ENCODE results near the gene CHAD. TPM values are rescaled to one million over a fixed set of nuclear protein-coding genes. Genes with fewer than 3 reads are reported as not detected.

CHAD gene, protein sequence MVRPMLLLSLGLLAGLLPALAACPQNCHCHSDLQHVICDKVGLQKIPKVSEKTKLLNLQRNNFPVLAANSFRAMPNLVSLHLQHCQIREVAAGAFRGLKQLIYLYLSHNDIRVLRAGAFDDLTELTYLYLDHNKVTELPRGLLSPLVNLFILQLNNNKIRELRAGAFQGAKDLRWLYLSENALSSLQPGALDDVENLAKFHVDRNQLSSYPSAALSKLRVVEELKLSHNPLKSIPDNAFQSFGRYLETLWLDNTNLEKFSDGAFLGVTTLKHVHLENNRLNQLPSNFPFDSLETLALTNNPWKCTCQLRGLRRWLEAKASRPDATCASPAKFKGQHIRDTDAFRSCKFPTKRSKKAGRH
- total RNA-seq (2014; rRNA removed) = not detected in 2 replicates
- 0.21 TPM for polyA plus RNA-seq (2012)

DNA sequence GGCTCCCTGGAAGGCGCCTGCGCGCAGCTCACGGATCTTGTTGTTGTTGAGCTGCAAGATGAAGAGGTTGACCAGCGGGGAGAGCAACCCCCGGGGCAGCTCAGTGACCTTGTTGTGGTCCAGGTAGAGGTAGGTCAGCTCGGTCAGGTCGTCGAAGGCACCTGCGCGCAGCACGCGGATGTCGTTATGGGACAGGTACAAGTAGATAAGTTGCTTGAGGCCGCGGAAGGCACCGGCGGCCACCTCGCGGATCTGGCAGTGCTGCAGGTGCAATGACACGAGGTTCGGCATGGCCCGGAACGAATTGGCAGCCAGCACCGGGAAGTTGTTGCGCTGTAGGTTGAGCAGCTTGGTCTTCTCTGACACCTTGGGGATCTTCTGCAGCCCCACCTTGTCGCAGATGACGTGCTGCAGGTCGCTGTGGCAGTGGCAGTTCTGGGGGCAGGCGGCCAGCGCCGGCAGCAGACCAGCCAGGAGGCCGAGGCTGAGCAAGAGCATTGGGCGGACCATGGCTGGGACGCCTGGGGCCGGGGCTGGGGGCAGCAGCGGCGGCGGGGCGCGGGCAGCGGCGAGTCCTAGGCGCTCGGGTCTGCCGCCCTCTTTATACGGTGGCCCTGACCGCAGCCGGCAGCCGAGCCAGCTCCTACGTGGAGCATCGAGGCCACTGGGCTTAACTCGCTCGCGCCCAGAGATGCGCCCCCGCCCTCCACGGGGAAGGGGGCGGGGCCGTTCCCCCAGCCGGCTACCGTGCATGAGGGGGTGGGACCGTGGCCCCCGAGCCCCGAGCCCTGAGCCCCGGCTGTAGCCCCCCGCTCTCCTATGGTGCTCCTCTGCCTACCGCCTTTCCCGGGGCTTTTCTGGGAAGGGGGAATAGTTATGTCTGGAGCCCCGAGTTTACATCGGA, at the start of gene CHAD:
TSS of gene CHAD (minus strand) at position 577 of the 904 bp plus-strand sequence. CDS start at position 510, 67 bp downstream.
- DNase-seq (ENCODE audit: low read depth) = no peak

- no peak for DNase-seq (ENCODE audit: low read depth)
These were observed 49.1 kb upstream of the CHAD start for GRCh38 chr17:50517504-50518383.

DNA sequence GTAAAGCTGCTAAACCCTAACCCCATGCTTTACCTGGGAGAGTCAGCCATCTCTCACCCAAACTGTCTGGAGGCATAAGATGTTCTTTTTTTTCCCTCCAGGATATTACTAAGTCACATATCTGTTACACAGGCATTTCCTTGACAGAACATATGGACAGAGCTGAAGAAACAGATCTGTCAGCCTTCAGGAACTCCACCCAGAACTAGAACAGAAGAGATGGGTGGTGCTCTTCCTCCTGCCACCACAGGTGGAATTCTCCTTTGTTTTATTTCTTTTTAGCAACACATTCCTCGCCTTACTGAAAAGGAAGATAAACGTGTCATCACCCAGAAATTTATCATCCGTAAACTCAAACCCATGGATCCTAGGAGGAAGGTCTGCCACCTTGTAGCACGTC, 48.3 kb upstream of the CHAD start:
- DNase-seq (ENCODE audit: low read depth) = no peak

- peak; percentile 74 for DNase-seq (ENCODE audit: low read depth)
These were observed 46.4 kb upstream of the CHAD start for GRCh38 chr17:50514936-50515702.

DNA sequence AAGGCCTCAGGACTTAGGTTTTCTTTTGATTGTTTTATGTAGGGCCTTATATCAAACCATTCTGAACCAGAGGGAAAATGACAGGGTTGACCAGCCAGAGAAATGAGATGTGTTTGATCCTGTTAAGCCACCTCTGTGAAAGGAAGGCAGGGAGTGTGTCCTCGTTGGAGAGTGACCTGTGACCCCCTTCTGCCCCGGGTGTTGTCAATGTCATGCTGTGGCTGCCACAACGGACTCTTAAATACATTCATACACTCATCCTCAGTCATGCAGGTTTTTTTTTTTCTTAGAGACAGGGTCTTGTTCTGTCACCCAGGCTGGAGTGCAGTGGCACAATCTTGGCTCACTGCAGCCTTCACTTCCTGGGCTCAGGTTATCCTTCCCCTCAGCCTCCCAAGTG, 45.7 kb upstream of the CHAD start:
- DNase-seq (ENCODE audit: low read depth) = no peak

GRCh38 chr17:50513495-50513894, 44.8 kb upstream of the CHAD start:
- DNase-seq (ENCODE audit: low read depth) = no peak

GRCh38 chr17:50511058-50511457, 42.4 kb upstream of the CHAD start:
- no peak for DNase-seq (ENCODE audit: low read depth)

DNA sequence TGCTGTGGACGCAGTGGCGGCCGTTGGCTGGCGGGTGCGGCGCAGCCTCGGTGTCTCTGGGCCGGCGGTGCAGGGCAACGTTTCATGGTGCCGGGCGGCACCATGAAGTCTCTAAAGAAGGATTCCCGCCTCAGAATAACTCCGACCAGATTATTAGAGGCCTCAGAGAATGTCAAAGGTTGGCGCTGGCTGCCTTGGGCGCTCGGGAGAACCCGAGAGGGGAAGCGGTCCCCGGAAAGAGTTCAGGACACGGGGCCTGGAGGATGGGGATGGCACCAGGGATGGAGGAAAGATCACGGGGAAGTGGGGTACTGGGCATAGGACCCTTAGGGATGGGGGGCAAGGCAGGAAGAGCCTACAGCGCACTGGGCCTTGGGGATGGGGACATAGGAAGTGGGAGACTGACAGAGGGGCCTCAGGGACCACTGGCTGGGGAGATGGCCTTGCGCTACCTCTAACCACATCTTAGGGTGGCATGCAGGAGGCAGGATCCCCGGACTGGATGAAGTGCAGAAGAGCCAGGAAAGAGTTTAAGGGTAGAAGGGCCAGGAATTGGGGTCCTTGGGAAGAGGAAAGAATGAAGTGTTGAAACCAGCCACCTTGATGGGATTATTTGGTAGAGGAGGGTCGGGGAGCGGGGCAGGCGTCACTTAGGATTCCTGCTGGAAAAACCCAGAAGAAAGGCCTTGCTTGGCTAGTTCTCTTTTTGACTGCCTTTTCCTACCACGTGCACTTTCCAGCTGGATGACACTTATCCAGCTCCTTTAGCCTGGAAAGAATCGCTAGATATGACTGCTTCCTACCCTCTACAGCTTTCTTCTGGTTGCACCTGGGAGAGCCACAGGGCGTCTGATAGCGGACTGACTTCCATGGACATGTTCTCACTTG, 40.1 kb upstream of the CHAD start:
- DNase-seq (ENCODE audit: low read depth) = no peak

DNA sequence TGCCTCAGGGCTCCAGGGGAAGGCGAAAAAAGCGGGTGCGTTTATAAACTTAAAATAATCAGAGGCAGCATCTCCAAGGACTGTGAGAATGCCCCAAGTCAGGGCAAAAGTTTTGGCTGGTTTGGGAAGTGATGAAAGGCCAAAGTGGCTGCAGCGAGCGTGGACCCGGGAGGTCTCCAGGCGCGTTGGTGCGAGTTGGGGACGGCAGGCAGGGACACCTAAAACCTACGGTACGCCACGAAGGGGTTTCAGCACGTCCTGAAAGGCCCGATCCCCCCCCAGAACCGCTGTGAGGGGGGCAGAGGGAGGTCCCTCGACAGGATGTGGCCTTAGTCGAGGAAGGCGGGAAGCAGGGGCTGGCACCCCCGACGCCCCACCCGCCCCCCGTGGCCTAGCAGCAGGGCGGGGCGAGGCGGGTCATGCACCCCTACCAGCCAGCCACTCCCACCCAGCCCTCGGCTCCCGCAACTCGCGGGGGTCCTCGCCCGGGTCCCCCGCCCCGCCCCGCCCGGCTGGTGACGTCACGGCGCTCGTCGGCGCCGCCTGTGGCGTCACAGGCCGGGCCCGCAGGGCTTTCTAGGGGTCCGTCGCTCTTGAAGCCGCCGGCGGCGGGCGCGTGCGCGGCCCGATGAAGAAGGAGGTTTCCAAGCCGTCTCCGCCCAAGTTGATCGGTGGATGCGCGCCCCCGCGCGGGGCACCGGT, 39.3 kb upstream of the CHAD start, which contains the start of gene MYCBPAP:
TSS of gene MYCBPAP (plus strand) at position 569 of the 702 bp plus-strand sequence. CDS start 236 bp downstream, outside the sequence.
- DNase-seq (ENCODE audit: low read depth) = peak; percentile 79

GRCh38 chr17:50506298-50506697, 37.6 kb upstream of the CHAD start:
- no peak for DNase-seq (ENCODE audit: low read depth)

GRCh38 chr17:50505591-50506130, 37.0 kb upstream of the CHAD start:
- DNase-seq (ENCODE audit: low read depth) = no peak

DNA sequence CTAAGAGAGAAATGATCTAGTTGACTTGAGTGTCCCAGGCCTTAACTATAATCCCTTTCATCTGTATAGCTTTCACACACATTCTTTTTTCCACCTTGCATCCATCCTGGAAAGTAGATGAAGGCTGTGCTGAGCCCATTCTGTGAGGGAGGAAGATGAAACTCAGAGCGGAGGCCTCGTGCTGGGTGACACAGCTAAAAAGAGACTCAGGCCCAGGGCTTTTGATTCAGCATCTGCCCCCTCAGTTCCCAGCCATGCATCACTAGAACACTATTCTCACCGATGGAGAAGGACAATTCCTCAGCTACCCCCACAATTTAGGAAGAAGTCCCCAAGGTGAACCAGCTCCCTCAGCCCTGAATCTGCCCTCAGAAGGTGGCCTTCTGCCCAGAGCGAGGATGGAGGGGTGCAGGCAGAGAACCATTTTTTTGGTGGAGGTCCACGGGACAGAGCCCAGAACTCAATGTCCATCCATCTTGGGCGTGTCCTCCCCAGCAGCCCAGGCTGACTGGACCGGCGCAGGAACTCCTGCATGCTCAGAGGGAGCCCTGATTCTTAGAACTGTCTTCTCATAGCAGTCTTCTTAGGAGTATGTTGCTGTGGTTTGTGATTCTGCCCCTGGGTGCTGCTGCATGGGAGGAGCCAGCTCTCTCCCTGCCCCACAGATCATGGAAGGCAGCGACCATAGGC, 33.8 kb upstream of the CHAD start:
- no peak for DNase-seq (ENCODE audit: low read depth)

- DNase-seq (ENCODE audit: low read depth) = peak; percentile 50
These were observed 32.4 kb upstream of the CHAD start for GRCh38 chr17:50501054-50501453.

- DNase-seq (ENCODE audit: low read depth) = no peak
These were observed 31.0 kb upstream of the CHAD start for GRCh38 chr17:50499721-50500120.

- DNase-seq (ENCODE audit: low read depth) = no peak
These were observed 30.6 kb upstream of the CHAD start for GRCh38 chr17:50499270-50499669.

- no peak for DNase-seq (ENCODE audit: low read depth)
These were observed 29.6 kb upstream of the CHAD start for GRCh38 chr17:50498021-50498874.

DNA sequence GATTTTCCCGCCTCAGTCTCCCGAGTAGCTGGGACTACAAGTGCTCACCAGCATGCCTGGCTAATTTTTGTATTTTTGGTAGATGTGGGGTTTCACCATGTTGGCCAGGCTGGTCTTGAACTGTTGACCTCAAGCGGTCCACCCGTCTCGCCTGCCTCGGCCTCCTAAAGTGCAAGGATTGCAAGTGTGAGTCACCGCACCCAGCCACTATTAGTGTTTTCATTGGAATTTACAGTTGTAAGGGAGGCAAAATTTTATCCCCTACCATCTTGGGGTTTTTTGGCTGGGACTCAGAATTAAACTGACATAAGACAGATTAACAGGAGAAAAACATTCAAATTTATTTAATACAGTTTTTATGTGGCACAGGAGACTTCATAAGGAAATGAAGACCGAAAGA, 27.2 kb upstream of the CHAD start:
- DNase-seq (ENCODE audit: low read depth) = no peak
